Fibroblast of upper back skin (primary cell): Measurements from ENCODE around the gene TAAR5.
"Not testable (repeated sequence)": the region's sequence is repeated elsewhere in the genome, so short reads cannot be mapped to it uniquely, and the experiment has no call there.

ENCODE experiments used
- DNase-seq: peaks from one replicate; pipeline ENCODE4 v3.0.0-alpha.2; 2013

TAAR5 gene, protein sequence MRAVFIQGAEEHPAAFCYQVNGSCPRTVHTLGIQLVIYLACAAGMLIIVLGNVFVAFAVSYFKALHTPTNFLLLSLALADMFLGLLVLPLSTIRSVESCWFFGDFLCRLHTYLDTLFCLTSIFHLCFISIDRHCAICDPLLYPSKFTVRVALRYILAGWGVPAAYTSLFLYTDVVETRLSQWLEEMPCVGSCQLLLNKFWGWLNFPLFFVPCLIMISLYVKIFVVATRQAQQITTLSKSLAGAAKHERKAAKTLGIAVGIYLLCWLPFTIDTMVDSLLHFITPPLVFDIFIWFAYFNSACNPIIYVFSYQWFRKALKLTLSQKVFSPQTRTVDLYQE

DNA sequence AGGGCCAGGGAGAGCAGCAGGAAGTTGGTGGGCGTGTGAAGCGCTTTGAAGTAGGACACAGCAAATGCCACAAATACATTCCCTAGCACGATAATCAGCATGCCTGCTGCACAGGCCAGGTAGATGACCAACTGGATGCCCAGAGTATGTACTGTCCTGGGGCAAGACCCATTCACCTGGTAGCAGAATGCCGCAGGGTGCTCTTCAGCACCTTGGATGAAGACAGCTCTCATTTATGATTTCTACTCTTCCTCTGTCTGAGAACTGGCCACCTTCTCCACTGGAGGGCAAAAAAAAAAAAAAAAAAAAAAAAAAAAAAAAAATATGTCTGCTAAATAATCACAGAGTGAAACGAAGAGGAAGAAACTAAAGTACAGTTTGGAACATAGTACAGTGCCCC, at the start of gene TAAR5:
TSS of gene TAAR5 (minus strand) at position 288 of the 400 bp plus-strand sequence. CDS start at position 233, 55 bp downstream.
- no peak for DNase-seq

DNA sequence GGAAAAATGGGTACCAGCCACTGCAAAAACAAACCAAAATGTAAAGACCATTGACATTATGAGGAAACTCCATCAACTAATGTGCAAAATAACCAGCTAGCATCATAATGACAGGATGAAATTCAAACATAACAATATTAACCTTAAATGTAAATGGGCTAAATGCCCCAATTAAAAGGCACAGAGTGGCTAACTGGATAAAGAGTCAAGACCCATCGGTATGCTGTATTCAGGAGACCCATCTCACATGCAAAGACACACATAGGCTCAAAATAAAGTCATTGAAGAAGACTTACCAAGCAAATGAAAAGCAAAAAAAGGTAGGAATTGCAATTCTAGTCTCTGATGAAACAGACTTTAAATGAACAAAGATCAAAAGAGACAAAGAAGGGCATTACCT, 47.6 kb upstream of the TAAR5 start:
- DNase-seq: not testable (repeated sequence)

DNA sequence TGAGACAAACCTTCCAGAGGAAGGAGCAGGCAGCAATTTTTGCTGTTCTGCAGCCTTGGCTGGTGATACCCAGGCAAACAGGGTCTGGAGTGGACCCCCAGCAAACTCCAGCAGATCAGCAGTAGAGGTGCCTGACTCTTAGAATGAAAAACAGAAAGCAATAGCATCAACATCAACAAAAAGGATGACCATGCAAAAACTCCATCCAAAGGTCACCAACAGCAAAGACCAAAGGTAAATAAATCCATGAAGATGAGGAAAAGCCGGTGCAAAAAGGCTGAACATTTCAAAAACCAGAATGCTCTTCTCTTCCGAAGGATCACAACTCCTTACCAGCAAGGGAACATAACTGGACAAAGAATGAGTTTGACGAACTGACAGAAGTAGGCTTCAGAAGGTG, 46.4 kb upstream of the TAAR5 start:
- DNase-seq: not testable (repeated sequence)

DNA sequence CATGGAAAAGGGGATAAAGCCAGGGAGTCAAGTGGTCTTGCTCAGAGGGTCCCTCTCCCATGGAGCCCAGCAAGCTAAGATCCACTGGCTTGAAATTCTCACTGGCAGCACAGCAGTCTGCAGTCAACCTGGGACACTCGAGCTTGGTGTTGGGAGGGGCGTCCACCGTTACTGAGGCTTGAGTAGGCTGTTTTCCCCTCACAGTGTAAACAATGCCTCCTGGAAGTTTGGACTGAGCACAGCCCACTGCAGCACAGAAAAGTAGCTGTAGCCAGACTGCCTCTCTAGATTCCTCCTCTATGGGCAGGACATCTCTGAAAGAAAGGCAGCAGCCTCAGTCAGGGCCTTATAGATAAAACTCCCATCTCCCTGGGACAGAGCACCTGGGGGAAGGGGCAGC, 45.7 kb upstream of the TAAR5 start:
- not testable (repeated sequence) for DNase-seq

GRCh38 chr6:132634796-132635195, 45.3 kb upstream of the TAAR5 start:
- no peak for DNase-seq

DNA sequence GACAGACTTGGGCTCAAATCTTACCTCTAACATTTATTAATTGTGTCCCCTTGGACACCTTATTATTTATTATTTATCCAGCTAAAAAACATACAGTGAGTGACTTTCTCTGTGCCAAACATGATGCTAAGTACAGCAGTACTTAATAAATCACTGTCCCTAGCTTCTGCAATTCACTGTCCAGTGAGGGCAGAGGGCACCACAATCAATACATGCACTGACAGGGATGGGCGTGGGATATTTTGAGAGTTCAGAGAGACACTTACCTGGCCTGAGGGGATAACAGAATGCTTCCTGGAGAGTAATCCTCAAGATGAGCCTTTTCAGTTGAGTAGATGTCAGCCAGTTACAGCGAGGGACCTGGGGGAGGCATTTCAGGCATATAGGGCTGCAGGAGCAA, 43.8 kb upstream of the TAAR5 start:
- no peak for DNase-seq

DNA sequence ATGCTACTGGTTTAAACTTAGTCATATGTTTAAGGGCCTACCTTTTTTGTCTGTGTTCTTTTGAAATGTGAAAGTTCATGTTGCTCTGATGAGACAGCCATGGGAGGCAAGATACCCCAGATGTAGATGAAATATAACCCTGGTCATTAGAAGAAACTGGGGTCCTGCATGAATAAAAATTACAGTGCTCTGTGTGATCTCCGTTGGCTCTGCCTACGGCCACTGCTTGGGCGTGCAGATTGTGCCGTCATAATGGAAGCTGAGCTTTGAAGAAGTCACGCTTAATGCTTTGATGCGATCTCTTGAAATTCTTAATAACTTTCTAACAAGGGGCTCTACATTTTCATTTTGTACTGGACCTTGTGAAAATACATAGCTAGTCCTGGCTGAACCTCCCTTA, 34.6 kb upstream of the TAAR5 start, which contains the start of gene TAAR2:
TSS of gene TAAR2 (minus strand) at position 101 of the 400 bp plus-strand sequence. CDS start at position 101, 0 bp downstream.
- DNase-seq: no peak

DNA sequence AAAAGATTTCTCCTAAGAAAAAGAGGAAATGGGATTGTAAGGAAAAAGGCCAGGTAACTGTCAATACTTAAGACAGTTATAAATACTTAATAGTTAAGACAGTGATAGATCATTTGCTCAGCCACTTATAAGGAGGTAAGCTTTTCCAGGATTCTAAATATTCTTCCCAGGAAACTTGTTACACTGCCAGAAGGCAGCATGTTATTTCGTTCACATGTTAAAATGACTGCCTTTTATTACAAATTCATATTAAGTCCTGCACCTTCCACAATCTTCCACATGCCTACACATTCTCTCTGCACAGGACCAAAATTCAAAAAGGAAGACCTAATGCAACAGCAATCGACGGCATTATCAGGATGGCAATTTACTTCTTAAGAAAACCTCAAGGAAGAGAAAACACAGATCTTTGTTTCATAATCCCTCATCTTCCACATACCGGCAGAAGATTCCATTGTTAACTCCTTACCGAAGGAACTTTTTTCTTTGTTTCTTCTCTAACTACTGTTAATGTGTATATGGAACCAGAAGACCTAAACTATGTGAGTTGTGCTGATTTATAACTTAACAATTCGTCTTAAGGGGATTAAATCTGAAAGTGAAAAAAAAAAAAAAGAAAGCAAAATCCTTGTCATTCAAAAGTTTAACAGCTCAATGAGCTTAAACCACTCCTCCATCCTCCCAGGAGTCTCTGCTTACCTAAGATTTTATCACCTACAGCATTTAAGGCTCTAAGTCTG, 33.7 kb upstream of the TAAR5 start:
- no peak for DNase-seq

GRCh38 chr6:132616677-132617076, 27.1 kb upstream of the TAAR5 start:
- no peak for DNase-seq

GRCh38 chr6:132614554-132614953, 25.0 kb upstream of the TAAR5 start:
- no peak for DNase-seq

GRCh38 chr6:132612449-132613108, 23.0 kb upstream of the TAAR5 start:
- no peak for DNase-seq

GRCh38 chr6:132611616-132612015, 22.1 kb upstream of the TAAR5 start:
- DNase-seq: no peak

GRCh38 chr6:132607544-132608233, 18.1 kb upstream of the TAAR5 start:
- no peak for DNase-seq

DNA sequence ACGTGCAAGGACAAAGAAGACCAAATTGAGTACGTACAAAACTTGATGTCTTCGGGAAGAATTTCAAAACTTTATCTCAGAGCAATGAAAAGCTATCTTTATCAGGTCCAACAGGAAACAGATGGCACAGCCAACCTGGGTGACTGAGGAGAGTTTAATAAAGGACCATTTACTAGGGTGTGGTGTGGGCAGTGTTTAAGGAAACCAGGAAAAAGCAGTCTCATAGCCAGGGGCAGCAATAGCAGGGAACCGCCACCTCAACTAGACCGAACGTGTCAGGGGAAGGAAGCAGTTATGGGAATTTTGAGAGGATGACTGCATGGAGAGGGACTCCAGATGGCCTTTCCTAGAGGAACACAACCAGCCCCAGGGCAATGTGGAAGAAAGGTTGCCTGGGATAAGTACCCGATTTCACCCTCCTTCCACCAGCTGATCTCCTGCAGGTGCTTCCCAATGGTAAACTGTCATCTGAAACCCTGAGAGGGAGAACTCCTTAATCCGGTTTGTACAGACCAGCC, 15.2 kb upstream of the TAAR5 start:
- DNase-seq: no peak

- DNase-seq: not testable (repeated sequence)
Observed at GRCh38 chr6:132600900-132601299, 11.4 kb upstream of the TAAR5 start.

DNA sequence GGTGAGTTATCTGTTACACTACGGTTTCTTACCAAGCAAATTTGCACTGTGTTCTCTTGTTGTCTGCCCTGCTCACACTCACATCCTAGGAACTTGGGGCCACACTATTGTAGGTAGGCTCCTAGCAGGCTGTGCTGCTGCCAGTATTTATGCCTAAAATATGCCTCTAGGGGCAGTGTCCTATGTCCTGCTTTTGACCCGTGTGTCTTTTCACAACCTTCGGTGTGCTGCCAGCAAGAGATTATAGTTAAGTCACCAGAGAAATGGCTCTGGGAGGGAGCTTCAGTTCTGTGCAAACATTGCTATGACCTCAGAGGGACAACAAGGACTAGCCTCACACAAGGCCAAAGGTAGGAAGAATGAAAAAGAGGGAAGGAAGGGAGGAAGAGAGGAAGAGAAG, 8.9 kb upstream of the TAAR5 start:
- DNase-seq: no peak

- DNase-seq: no peak
Observed at GRCh38 chr6:132596201-132596600, 6.7 kb upstream of the TAAR5 start.

DNA sequence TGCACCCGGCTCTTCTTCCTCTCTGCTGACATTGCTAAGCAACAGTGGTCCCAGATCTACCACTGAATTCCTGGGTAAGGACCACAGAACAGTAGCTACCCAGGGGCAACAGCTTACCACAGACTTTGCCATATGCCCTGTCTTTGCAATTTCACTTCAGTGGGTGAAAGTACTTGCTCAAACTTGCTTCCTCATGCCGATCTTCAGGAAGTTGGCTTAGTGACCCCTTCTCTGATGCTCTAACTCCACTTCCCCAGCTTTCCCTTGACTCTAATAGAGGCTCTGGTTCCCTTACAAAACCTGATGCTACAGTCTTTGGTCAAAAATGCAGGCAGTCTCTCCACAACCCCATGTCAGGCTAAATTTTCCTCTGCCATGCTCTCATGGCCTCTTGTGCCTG, 3.3 kb upstream of the TAAR5 start:
- DNase-seq: no peak

DNA sequence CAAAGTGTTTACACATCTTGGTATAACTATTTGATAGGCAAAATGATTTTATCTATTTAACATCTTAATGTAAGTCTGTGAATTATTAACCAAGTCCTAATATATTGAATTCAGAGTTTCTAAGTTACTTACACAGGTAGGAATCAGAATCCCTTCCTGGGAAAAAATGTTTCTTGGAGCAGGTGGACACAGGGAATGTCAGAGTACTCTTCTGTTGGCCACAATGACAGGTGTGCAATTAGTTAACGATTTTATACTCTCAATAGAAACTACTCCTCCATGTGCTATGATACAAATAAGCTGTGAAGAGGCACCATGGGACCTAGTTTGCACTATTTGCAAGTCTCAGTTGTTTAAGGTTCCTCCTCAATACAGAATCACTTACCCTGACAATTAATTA, 821 bp upstream of the TAAR5 start:
- no peak for DNase-seq

DNA sequence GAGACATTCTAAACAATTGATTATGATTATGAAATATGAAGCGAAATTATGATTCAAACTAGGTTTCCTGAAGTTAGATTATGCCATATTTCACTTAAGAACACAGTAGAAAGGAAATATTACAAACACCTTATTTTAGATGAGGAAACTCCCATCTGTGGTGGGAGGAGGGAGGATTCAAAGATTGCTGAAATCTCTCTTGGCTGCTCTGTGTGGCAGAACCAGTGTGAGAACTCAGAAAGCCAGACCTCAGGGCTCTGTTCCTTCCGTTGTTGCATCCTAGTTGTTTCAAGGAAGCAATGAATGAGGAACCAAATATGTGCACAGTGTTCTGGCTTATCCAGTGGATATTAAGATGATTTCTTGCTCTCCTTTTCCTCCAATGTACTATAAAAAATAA, 2.1 kb downstream of the TAAR5 start:
- DNase-seq: no peak

DNA sequence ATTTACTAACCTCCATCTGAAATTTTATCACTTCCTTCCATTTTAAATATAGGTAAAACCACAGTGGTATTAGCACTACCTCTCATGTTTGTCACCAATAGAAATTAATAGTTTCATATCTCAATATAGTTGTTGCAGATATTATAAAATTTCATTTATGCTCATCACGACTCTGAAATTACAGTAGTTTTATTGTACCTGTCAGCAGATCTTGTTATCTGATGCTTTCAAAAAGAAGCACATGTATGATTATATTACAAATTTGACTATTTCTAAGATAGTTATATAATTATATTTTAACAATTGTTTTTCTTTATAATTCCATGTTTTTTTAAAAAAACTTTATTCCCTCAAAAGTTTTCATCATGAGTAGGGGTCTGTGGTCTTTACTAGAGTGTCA, 4.8 kb downstream of the TAAR5 start:
- DNase-seq: no peak

GRCh38 chr6:132571774-132572173, 17.8 kb downstream of the TAAR5 start:
- DNase-seq: no peak

- no peak for DNase-seq
Observed at GRCh38 chr6:132570221-132570777, 19.2 kb downstream of the TAAR5 start, which contains the start of gene TAAR6. Gene TAAR6, plus strand, starts transcription at chr6:132570322. Its CDS starts 0 bp downstream, at chr6:132570322.
